ENCODE measurements around the gene PLN. TPM values are rescaled to one million over a fixed set of nuclear protein-coding genes. Genes with fewer than 3 reads are reported as not detected.
A peak's percentile ranks its signal among the peaks of the same experiment; 100 is the strongest.

The PLN gene
- total RNA-seq, 1 donor from 2014 or later = not detected

GRCh38 chr6:118567974-118568373 lies 19.9 kb downstream of the PLN start:
- FAIRE-seq (no peak), DNase-seq (ENCODE audit: low read depth) (no peak)
- no peaks in the 10 kb centered on the region for H3K27me3 ChIP-seq (ENCODE audit: control insufficient read depth, insufficient read depth, low read length)
- TF ChIP-seq CTCF (IDR thresholded peaks at IDR 0.05; ENCODE audit: insufficient read depth, low read length, severe bottlenecking) = no peak
- H3K4me3 ChIP-seq (ENCODE audit: low read depth, low read length) = no peak overlapping the region
- H3K36me3 ChIP-seq (ENCODE audit: control insufficient read depth, insufficient read depth, low read length) = no peaks in the 10 kb centered on the region

- Histone ChIP-seq H3K36me3 (ENCODE audit: control insufficient read depth, insufficient read depth, low read length) (no peaks in the 10 kb centered on the region), H3K27me3 (ENCODE audit: control insufficient read depth, insufficient read depth, low read length) (no peaks in the 10 kb centered on the region), H3K4me3 (ENCODE audit: low read depth, low read length) (no peak overlapping the region)
- no peak for FAIRE-seq
- peak; percentile 29 for DNase-seq (ENCODE audit: low read depth)
- TF ChIP-seq CTCF (IDR thresholded peaks at IDR 0.05; ENCODE audit: insufficient read depth, low read length, severe bottlenecking) = no peak
Measured at GRCh38 chr6:118569498-118569897, 21.4 kb downstream of the PLN start.

DNA sequence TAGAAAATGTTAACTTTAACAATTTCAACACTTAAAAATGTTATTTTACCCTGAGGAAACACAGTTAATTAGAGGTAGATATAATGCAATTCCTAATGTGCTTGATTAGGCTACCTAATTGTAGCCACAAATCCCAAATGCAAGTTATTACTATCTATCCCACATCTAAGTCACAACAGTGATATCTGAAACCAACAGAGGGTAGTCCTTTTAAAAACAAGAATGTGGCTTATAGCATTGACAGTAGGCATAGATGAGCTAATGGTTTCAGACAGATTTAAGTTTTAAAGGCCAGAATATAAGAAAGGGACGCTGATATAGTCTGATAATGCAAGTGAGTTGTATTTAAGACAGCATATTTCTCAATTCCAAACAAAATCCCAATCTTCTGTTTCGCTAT lies 23.0 kb downstream of the PLN start:
- FAIRE-seq (no peak), DNase-seq (ENCODE audit: low read depth) (no peak)
- peaks cover 3% of the 10 kb centered on the region for H3K36me3 ChIP-seq (ENCODE audit: control insufficient read depth, insufficient read depth, low read length)
- no peak overlapping the region for H3K4me3 ChIP-seq (ENCODE audit: low read depth, low read length)
- TF ChIP-seq CTCF (IDR thresholded peaks at IDR 0.05; ENCODE audit: insufficient read depth, low read length, severe bottlenecking) = no peak
- no peaks in the 10 kb centered on the region for H3K27me3 ChIP-seq (ENCODE audit: control insufficient read depth, insufficient read depth, low read length)

DNA sequence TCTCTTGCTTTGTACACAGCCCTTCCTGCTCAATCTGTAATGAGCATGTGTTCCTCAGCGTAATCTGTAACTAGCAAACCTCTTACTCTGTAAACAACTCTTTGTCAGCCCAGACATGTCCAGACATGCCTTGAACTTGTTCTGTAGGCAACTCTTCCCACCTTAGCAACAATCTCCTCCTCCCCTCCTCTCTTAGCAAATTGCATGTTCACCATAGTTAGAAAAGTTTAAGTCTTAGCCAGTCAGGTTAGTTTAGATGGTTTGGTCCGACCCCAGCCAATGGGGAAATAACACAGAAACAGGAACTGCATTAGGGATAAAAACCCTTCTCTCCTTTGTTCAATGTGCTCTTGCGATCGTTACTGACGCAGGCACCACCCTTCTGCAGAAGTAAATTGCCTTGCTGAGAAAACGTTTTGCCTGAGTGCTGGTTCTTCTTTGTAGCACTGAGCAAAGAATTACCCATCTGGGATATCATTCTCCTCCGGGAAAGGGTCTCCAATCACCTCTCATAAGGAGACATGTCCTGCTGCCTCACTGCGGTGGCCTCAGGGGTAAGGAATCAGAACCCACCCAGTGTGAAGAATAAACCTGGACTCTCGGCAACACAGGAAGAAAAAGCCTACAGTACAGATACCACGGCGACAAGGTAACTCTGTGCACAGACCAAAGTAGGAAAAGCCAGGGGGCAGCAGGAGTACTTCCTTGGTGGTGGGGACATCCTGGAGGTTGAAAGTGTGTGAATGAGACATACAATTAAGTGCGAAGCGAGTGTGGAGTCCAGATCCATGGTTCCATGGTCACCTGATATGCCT lies 26.2 kb downstream of the PLN start:
- TF ChIP-seq CTCF (IDR thresholded peaks at IDR 0.05; ENCODE audit: insufficient read depth, low read length, severe bottlenecking) = no peak
- no peak for FAIRE-seq
- Histone ChIP-seq H3K36me3 (ENCODE audit: control insufficient read depth, insufficient read depth, low read length) (peaks cover 3% of the 10 kb centered on the region), H3K27me3 (ENCODE audit: control insufficient read depth, insufficient read depth, low read length) (no peaks in the 10 kb centered on the region), H3K4me3 (ENCODE audit: low read depth, low read length) (no peak overlapping the region)
- DNase-seq (ENCODE audit: low read depth) = peak; percentile 79

DNA sequence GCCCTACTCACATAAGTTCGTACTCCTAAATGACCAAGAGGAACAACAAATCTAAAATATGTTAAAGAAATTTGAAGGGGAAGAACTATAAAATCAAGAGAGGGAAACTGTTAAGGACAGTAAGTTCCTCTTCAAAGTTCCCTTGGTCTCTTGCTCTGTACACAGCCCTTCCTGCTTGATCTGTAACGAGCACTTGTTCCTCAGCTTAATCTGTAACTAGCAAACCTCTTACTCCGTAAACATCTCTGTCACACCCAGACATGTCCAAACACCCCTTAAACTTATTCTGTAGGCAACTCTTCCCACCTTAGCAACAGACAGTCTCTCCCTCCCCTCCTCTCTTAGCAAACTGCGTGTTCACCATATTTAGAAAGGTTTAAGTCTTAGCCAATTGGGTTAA lies 29.9 kb downstream of the PLN start:
- Histone ChIP-seq H3K27me3 (ENCODE audit: control insufficient read depth, insufficient read depth, low read length) (no peaks in the 10 kb centered on the region), H3K4me3 (ENCODE audit: low read depth, low read length) (no peak overlapping the region), H3K36me3 (ENCODE audit: control insufficient read depth, insufficient read depth, low read length) (peaks cover 3% of the 10 kb centered on the region)
- FAIRE-seq (no peak), DNase-seq (ENCODE audit: low read depth) (no peak)
- TF ChIP-seq CTCF (IDR thresholded peaks at IDR 0.05; ENCODE audit: insufficient read depth, low read length, severe bottlenecking) = no peak

DNA sequence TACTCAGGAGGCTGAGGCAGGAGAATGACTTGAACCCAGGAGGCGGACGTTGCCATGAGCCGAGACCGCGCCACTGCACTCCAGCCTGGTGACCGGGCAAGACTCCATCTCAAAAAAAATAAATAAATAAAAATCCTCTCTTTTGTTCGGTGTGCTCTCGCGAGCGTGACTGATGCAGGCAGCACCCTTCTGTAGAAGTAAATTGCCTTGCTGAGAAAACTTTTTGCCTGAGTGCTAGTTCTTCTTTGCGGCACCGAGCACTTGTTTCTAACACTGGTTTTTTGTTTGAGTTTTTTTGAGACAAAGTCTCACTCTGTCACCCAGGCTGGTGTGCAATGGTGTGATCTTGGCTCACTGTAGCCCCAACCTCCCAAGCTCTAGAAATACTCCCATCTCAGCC lies 30.5 kb downstream of the PLN start:
- no peaks in the 10 kb centered on the region for H3K27me3 ChIP-seq (ENCODE audit: control insufficient read depth, insufficient read depth, low read length)
- no peak for TF ChIP-seq CTCF (IDR thresholded peaks at IDR 0.05; ENCODE audit: insufficient read depth, low read length, severe bottlenecking)
- FAIRE-seq (no peak), DNase-seq (ENCODE audit: low read depth) (no peak)
- no peak overlapping the region for H3K4me3 ChIP-seq (ENCODE audit: low read depth, low read length)
- peaks cover 3% of the 10 kb centered on the region for H3K36me3 ChIP-seq (ENCODE audit: control insufficient read depth, insufficient read depth, low read length)

Measured in bronchial epithelial cell (primary cell).